GM21529 (cell line): ENCODE data around the gene LRRC47.

Experiments used
- ATAC-seq: cut with Tn5 transposase; IDR thresholded peaks from one replicate; pipeline ENCODE4 v1.9.1; 2021; ENCODE audit not compliant: unreplicated experiment

The LRRC47 gene

DNA sequence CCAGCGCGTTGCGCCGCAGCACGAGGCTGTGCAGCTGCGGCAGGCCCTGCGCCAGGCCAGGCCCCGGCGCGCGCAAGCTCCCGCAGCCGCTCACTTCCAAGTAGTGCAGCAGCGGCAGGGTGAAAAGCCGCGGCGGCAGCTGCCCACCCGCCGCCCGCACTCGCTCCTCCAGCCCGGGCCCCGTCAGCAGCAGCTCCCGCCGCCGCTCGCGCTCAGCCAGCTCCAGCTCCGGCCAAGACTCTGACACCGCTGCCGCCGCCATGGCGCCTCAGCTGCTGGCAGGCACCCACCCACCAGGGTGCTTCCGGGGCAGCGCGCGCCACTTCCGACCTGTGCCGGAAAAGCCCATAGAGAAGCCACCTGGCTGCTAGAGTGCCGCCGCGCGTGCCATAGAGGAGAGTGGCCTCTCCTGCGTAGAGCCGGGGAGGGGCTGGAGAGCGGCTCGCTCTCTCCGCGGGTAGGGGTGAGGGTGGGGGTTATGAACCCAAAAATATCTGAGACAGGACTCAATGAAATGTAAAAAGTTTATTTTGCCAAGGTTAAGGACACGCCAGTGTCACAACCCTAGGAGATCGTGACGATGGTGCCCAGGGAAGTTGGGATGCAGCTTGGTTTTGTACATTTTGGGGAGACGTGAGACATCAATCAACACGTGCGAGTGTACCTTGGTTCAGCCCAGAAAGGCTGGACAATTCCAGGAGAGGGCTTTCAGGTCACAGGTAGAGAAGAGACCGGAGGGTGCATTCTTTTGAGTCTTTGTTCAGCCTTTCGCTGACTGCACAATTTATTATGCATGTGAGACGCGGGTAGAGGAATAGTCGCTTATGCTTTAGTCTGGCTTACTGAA lies at the start of gene LRRC47:
Gene LRRC47, minus strand, starts transcription at position 284 of the 847 bp plus-strand sequence. Its CDS starts 22 bp downstream, at position 262.
- ATAC-seq: peak; percentile 97

DNA sequence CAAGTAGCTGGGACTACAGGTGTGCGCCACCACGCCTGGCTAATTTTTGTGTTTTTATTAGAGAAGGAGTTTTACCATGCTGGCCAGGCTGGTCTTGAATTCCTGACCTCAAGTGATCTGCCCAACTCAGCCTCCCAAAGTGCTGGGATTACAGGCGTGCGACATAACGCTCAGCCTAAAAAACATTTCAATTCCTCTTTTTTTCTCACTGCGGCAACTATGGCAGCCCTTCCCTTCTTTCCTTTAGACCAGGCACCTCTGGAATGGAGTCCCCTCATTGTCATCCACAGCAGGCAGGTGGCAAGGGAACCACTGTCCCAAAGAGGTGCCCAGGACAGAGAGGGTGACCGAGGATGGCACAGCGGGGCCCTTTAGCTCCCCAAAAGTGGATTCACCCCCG lies 46.6 kb upstream of the LRRC47 start:
- no peak for ATAC-seq

DNA sequence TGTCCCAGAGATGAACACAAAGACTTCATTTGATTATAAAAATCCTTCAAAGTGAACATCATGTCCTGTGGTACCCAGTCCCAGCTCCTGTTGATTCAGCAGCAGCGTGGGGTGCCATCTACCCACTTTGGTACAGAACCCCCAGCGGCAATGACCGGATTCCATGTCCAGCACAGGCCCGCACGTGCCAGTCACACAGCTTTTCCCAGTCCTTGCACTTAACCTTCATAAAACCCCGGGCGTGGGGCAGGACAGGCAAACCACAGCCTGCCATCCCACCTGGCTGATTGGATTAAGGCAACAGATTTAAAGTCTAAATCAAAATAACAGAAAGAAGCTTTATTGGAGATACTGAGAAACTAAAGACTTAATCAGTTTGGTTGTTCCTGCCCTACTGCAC lies 45.2 kb upstream of the LRRC47 start:
- no peak for ATAC-seq

- ATAC-seq: no peak
Measured at GRCh38 chr1:3838788-3839187, 42.5 kb upstream of the LRRC47 start.

- ATAC-seq: no peak
Measured at GRCh38 chr1:3837685-3838084, 41.4 kb upstream of the LRRC47 start.

DNA sequence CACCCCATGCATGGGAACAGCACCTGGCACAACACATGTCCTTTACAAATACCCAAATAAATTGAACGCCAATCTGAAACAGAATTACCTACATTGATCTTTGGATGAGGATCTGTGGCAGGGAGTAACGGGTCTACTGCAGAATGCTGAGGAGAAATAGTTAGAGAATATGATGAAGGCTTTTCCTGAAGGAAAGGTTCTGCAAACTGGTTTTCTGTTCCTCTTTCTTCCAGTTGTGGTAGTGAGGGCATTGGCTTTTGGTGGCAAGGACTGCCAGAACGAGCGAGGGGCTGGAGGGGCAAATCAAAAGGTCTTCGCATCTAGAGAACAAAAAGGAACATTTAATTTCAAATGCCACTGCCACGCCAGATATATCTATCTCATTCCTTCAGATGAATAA lies 40.9 kb upstream of the LRRC47 start:
- no peak for ATAC-seq

DNA sequence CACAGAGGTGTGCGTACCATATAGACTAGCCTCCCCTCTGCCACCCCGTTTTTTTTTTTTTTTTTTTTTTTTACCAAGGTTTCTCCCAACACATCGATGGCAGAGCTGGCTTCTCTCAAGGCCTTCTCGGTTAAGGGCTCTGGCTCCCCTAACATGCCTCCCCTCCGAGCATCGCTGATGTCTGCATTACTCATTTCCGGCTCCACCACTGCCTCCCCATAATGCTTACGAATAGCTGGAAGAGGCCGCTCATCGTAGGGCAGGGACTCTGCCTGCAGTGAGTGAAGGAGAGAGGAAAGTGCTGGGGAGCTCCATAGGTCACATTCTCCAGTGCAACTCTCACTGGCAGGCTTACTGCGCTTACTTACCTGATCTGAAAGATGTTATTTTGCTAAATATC lies 40.1 kb upstream of the LRRC47 start:
- ATAC-seq: no peak

- ATAC-seq: no peak
Measured at GRCh38 chr1:3834701-3835100, 38.4 kb upstream of the LRRC47 start.

- ATAC-seq: no peak
Measured at GRCh38 chr1:3831689-3832088, 35.4 kb upstream of the LRRC47 start.

DNA sequence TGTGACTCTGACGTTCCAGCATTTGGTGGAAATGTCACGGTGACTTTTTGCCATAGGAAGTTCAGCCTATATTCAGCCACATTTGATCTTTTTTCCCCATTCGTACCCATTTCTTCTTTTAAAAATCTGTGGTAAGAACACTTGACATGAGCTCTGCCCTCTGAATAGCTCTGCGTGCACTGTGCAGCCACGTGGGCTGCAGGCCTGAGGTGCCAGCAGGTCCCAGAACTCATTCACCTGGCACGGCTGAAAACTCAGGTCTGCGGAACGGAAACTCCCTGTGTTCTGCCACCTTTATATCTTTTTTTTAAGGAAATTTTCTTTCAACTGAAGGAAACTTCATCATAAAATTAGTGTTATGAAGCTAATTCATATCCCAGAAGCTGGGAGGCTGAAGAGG lies 32.1 kb upstream of the LRRC47 start:
- ATAC-seq: no peak

GRCh38 chr1:3827813-3828307 lies 31.6 kb upstream of the LRRC47 start:
- no peak for ATAC-seq

DNA sequence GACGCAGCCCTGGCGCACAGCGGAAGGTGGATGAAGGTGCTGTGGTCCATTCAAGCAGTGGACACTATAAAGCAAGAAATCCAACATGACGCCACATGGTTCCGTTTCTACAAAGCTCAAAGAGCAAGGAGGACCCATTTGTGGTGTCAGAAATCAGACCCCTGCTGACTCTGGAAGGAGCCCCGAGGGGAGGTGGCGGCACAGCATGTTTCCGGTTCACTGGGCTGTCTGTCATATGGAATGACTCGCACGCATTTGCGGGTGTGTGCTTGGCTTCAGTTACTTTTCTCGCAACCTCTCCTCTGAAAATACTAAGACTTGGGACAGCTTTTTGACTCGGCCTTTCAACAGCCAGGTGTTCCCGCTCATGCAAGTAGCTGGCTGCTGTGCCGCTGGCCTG lies 29.1 kb upstream of the LRRC47 start:
- no peak for ATAC-seq

GRCh38 chr1:3824650-3825049 lies 28.4 kb upstream of the LRRC47 start:
- ATAC-seq: no peak

GRCh38 chr1:3822421-3822820 lies 26.1 kb upstream of the LRRC47 start:
- ATAC-seq: no peak

DNA sequence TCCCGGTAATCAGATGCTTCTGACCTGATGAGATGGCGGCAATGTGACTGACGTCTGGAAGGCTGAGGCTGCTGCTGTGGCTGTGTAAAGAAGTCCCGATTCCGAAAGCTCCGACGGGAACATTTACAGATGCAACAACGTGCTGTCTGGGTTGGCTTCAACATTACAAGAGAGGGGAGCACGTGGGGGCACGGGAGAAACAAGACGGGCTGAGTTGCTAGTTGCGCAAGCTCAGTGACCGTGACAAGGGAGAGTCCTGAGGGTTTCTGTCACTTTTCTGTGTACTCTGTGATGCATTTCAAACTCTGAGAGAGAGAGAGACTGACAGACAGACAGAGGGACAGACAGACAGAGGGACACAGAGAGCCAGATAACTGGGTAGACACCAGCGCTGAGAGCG lies 25.6 kb upstream of the LRRC47 start:
- ATAC-seq: no peak

GRCh38 chr1:3821447-3821846 lies 25.1 kb upstream of the LRRC47 start:
- ATAC-seq: no peak

DNA sequence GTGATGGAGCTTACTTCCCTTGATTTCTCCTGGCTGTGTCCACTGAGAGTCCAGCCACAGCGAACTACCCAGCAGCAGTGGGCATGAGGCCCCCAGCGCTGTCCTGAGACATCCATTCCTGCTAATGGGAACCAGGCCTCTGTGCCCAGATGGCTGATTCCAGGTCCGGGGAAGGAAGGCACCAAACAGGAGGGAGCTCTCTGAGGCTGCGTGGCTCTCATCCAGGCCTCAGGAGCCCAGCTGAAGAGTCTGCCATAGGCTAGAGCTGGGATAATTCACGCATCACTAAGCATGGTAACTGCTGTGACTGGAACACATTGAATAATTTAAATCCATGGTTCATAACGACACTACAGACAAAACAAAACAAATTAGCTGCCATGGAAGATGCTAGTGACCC lies 24.7 kb upstream of the LRRC47 start:
- ATAC-seq: no peak

- ATAC-seq: no peak
Measured at GRCh38 chr1:3820316-3820715, 24.0 kb upstream of the LRRC47 start.

GRCh38 chr1:3819771-3820200 lies 23.5 kb upstream of the LRRC47 start:
- ATAC-seq: no peak

- no peak for ATAC-seq
Measured at GRCh38 chr1:3817821-3818597, 21.7 kb upstream of the LRRC47 start.

DNA sequence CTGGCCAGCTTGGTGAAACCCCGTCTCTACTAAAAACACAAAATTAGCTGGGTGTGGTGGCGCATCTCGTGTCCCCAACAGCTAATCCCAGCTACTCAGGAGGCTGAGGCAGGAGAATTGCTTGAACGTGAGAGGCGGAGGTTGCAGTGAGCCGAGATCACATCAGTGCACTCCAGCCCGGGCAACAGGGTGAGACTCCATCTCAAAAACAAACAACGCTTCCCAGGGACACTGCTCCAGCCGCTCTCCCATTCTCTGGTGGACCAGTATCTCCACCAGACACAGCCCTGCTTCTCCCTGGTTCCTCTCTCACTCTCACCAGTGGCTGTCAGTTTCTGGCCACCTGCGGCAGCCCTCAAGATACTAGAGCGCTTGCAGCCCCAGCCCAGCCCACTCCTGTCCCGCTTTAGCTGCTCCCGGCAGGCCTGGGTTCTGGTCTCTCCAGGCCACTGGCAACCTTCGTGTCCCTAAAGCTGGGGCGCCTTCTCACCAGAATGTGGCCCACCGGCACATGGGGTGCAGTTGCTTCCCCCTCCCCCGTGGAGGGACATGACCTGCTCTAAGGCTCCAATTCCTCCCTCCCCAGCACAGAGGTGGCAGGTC lies 20.9 kb upstream of the LRRC47 start:
- no peak for ATAC-seq
